Inflammatory macrophage treated with lipopolysaccharide for 1 hour (primary cell): ENCODE data around the gene CAMKMT.
A peak's percentile ranks its signal among the peaks of the same experiment; 100 is the strongest.

ENCODE experiments used
- DNase-seq, 2 donors: peaks; one replicate each; pipeline ENCODE4 v3.0.0-alpha.2; 2020 to 2022

CAMKMT gene

DNA sequence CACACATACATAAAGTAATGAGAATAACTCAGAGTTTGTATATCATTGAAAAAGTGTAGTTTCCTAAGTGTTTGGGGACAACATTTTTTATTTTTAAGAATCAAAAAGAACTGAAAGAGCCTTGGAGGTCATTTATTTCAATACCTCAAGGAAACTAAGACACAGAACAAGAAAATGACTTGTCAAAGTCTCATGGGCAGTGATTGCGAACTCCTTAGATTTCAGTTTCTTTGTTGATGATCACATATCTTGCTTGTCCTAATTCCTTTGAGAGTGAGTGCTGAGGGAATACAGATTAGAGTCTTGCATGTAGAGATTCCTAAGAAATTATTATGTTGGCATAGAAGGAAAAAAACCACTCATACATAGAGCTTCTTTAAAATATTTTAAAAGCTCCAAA is 243.8 kb downstream of the CAMKMT start:
- no peak for DNase-seq

DNA sequence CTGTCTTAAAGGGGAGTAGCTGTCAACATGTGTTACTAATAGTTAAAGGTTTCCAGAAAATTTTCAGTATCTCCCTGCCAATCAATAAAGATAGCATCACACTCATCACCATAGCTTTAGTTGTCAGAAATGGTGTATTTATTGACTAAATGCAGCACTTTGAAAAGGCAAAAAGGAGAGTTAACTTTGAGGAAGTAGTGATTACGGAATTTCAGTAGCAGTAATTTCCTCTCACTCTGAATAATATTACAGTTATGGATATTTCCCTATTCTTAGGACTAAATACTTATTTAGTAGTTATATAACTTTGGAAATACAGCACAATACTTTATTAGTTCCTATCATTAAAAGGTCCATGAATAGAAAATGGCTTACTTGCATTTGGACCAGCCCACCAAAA is 250.5 kb downstream of the CAMKMT start:
- peak; percentile 40 to 57 for DNase-seq

DNA sequence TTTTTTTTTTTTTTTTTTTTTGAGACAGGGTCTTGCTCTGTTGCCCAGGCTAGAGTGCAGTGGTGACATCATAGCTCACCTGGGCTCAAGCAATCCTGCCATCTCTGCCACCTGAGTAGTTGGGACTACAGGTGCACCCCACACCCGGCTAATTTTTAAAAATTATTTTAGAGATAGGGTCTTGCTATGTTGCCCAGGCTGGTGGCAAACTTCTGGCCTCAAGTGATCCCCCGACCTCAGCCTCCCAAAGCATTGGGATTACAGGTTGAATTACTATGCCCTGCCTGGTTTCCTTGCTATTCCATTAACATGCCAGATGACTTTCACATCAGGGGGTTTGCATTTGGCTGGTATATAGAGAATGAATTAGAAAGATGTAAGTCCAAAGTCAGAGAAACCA is 253.2 kb downstream of the CAMKMT start:
- no peak for DNase-seq

DNA sequence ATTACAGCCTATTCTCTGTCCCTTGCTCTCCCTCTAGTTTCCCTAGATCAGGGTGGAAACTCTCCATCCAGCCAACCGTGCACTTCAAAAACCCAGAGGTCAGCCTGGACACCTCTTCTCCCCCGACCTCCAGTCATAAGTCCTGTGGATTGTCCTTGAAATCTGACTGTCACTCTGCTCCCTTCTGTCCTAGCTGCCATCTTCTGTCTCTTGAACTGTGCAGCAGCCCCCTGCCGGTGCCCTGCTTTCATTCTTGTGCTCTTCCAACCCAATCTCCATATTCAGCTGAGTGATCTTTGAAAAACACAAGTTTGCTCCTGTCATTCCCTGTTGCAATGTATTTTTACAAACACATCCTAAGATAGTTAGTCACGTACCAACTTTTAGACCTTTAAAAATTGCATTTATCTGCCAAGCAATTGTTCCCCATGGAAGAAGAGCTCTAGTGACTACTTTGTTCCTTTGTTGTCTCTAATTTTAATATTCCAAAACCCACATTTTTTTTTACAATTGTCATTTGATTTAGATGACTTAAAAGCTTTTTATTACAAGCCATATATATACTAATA is 254.3 kb downstream of the CAMKMT start:
- no peak for DNase-seq

DNA sequence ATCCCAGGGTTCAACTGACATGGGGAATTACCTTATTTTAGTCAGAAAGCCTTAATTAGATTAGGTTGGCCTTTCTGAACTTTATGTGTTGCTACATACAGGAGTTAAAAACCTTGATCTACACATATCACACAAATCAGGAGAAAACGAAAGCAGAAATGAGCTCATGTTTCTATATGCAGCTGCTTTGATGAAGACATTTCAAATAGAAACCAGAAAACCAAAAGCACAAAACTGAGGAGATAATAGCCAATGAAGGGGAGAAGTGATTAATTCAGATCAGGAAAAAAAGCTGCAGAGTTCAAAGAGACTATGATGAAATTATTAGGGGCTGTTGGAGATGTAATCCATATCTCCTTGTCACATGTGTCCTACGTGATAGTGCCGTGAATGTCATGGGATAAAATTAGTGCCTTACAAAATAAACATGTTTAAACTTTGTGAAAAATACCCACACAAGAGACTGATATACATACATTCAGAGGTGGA is 255.0 kb downstream of the CAMKMT start:
- peak; percentile 46 to 59 for DNase-seq

DNA sequence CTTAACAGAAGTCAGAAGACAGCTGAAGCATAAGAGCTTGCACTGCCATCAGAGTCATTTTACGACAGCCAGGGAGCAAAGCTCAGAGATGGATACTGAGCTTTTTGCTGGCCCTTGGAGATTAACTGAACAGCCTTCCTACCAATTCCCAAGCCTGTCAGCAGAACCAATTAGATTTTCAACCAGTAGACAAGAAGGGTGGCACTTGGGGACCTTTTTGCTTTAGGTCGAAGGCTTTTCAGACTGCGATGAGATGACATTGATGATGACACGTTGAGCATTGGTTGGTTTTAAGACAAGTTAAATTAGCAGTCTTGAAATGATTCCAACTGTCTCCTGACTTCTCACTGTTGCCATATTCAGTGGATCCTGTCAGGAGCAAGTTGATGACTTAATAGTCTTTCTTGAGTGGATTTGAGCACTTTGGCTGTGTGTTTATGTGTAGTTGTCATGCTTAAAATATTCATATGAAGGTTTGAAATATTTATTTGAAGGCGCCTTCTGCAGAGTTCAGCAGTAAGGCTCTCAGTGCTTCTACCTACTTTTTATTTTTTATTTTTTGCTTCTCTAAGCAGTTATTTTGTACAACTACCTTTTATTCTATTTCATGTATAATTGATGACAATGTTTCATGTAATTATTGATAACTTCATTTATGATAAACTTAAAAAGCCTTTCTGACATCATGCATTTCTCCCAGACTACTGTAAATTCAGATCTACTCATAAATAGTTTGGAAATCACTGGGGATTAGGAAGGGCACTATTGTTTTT is 256.7 kb downstream of the CAMKMT start:
- no peak for DNase-seq

DNA sequence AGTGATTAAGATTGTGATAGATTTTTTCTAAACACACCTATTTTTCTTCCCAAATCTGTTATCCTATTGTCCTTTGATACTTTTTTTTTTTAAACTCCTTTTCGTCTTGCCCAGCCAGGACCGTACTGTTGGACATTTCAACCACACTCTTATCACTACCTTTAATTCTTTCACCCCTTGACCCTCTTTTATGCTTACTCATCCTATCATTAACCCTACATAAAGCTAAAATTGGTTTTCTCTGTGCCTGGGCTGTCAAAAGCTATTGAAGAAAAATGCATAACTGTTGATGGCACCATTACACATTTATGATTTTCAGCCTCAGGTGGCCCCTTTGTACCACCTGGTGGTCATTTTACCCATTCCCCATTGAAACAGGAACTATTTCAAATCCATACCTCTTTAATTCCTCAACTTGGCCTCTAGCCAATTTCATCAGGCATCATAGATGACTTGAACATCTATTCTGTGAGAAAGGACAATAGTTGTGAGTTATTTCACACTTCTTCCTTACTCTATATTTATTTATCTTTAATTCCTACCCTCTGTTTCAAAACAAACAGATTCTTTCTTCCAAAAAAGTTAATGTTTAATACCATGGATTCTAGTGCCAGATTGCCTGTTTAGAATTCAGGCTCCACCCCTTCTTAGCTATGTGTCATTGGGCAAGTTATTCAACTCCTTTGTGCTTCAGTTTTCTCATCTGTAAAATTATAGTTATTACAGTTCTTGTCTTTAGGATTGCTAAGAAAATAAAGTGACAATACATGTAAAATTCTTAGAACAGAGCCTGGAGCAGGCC is 258.6 kb downstream of the CAMKMT start:
- no peak for DNase-seq

DNA sequence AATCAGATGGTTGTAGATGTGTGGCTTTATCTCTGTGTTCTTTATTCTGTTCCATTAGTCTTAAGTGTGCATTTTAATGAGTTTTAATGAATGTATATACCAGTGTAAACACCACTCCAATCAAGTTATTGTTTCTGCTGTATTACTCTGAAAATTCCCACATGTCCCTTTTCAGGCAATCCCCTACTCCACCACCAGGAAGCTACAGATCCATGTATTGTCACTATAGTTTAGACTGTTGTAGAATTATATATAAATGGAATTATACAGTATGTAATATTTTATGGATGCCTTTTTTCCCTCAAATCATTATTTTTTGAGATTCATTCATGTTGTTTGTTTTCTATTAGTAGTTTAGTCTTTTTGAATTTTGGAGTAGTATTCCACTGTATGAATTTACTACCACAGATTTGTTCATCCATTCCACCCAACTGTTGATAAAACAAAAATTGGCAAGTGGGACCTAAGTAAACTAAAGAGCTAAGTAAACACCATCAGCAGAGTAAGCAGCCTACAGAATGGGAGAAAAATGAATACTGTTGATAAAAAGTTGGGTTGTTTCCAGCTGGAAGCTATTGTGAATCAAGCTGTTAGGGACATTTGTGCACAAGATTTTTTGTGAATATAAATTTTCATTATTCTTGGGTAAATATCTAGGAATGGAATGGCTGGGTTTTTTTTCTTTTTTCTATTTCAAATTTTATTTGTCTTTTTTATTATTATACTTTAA is 262.0 kb downstream of the CAMKMT start:
- DNase-seq, result no peak

DNA sequence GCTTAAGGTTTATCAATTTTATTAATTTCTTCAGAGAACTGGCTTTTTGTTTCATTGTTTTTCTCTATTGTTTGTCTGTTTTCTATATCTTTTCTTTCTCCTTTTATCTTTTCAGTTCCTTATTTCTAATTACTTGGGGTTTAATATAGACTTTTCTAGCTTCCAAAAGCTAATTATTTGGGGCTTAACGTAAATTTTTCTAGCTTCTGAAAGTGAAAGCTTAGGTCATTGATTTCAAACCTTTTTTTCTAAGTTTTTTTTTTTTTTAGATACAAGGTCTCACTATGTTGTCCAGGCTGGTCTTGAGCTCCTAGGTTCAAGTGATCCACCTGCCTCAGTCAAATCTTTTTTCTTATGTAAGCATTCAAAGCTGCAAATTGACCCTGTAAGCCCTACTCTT is 266.6 kb downstream of the CAMKMT start:
- no peak for DNase-seq

DNA sequence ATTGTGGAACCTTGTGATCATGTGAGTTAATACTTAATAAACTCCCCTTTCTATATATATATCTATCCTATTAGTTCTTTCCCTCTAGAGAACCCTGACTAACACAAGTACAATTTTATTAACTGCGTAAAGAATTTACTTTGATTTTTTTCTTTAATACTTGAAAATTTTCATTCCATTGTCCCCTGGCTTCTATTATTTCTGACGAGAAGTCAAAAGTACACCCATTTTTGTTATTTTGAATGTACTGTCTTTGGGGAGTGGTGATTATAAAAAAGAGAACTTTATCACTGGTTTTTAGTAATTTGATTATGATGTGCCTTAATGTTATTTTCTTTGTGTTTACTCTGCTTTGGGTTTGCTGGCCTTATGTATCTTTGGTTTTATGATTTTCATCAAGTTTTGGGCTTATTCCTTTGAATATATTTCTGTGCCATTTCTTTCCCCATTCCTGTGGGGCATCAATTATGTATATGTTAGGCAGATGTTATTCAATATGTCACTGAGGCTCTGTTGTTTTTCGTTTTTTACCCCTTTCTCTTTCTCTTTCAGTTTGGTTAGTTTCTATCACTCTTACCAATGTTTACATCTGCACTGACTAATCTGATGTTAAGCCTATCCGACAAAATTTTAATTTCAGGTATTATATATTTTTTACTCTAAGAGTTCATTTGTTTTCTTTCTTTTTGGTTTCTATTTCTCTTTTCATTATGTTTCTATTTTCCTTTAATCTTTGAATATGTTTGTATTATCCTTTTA is 271.4 kb downstream of the CAMKMT start:
- DNase-seq, result no peak

DNA sequence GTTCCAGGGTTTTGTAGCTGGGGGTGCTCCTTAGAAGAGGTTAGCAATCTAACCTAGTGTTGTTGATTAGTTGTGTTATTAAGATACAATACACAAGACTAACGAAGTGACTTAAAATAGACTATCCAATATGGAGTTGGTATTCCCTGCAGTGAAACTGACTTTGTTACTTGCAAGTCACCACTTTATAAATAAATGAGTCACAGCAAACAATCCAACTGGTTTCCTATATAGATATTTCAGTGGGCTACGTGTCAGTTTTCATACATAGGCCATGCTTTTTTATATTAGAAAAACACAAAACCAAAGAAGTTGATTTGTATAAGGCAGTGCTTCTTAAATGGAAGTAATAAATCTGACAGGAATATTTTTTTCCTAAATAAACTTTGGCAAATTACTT is 274.0 kb downstream of the CAMKMT start:
- DNase-seq, result no peak

DNA sequence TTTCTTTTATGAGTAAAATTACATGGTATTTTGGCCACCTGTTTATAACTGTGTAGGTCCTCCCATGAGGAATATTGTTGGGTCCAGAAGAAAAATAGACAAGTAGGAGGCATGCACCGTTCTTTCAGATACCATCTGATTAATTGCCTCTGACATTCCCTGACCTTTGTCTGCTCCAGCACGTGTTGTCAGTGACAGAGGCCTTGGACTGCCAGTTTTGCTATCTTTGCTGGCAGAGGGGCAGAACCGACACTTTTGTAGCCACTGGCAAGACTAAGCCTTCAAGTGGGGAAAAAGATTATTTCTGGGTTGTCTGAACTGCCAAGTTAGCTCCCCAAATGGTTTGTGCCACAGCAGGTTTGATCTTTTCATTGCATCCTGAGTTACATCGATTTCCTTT is 276.9 kb downstream of the CAMKMT start:
- no peak for DNase-seq

DNA sequence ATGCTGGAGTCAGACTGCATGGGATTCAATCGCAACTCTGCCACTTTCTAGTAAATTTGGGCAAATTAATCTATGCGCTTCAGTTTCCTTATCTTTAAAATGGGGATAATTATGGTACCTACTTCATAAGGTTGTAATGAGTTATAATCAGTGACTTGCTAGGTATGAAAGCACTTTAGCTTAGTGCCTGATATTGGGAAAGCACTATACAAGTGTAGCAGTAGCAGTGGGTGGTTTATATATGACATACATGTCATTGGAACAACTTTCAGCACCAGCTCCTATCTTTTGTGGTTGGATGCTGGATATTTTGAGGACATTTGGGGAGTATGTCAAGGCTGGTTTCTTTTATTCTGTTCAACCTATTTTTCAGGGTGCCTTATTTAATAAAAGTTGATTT is 277.7 kb downstream of the CAMKMT start:
- DNase-seq, result no peak

DNA sequence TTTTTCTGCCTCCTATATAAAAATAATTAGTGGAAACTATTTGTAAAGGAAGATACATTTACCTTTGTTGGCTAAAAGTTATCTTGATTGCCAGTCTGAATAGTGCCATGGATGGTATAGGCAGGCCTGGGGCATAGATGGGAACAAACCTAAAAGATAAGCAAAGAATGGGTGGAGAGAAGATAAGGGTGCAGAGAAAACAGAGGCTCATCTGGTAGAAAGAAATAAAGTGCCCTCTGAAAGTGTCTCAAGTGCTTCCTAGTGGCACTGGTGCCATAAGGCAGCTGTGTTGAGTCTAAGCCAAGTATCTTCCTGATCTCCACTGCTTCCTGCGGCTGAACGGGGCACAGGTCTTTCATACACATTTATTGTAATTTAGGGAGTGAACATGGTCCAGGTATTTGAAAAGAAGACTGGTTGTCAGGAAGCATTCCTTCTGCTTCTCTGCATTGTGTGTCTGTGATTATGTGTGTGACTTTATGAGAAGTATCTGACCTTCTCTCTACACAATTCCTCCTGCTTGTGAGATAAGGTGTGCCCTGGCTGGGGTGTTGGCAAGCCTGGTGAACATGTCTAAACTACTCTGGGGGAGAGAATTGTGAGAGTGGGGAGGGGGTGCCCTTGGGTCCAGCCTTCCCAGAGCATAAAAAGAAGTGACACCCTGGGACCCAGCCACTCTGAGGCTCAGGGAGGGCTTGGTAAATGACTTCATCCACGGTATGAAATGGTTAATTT is 280.5 kb downstream of the CAMKMT start:
- DNase-seq, result no peak

DNA sequence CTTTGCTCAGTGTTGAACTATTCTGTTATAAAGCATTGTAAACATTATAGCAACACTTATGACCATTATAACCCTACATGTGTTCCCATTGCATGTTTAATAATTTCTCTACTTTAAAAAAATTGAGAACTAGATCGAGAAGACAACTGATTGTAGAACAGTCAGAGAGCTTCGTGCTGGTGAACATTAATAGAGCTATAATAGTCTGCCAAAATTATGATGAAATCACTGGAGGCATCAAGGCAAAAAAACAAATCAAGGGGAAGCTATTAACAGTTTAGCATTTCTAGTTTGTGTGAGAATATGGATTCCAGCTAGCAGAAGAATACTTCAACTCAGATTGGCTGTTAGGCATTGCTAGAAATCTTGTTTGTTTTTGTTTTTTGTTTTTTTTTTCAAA is 284.2 kb downstream of the CAMKMT start:
- no peak for DNase-seq

DNA sequence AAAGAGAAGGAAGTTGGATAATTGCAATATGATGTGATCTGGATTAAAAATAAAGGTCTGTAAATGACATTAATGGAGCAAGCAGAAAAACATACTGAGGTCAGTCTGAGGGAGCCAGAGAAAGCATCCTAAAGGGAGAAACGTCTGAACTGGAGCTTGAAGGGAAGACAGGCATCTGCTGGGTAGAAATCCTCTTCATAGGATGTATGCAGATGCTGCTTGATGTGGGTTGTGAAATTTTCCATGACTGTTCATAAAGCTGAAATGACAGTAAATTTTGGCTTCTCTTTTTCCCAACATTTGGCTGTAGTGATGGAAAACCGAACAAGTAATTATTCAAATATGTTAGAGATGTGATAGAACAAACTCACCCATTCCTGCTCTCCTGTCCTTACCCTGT is 287.6 kb downstream of the CAMKMT start:
- no peak for DNase-seq

DNA sequence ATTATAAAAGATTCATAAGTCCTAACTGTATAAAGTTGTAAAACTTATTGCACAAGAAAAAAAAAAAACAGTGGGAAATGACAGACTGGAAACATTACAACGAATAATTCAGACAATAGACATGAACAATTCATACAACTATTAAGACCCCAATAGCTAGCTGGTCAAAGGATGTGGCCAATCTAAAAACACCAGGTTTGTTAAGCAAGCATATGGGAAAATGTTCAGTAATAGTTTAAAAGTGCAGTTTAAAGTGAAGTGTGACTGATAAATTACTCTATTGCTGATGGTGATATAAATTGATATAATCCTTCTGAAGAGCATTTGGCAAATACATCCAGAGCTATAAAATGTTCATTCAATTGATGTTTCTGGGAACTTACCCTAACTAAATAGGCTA is 289.0 kb downstream of the CAMKMT start:
- no peak for DNase-seq

DNA sequence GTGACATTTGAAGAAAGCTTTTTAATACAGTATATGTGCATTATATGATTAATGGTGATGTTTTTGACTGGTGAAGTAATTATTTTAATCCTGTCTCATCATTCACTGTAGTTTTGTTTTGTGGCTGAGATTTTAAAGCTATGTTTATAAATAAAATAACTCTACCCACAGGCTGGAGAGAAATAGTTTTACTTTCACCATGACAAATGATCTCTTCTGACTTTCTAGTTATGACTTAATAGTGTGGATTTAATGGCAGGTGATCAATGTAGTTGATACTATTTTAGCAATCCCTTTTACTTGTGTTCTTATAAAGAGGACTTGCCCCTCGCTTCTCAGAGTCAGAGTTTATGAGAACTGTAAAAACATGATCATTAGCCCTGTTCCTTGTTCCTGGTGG is 290.2 kb downstream of the CAMKMT start:
- no peak for DNase-seq

DNA sequence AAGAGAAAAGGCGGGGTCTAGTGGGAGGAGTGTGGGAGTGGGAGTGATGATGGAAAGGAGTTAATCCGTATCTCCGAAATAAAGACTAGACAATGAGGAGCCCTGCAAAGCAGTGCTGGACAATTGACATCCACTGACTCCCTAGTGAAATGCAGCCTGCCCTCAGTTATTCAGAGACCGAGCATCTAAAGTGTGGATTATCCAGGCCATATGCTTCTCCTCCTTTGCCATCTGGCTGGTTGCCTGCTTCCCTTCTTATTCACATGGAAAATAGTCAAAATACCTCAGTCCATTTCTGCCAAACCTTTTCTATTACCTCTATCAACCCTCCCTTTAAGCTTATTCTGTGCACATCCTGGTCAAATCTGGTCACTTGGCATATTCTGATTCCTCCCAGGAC is 291.0 kb downstream of the CAMKMT start:
- no peak for DNase-seq

DNA sequence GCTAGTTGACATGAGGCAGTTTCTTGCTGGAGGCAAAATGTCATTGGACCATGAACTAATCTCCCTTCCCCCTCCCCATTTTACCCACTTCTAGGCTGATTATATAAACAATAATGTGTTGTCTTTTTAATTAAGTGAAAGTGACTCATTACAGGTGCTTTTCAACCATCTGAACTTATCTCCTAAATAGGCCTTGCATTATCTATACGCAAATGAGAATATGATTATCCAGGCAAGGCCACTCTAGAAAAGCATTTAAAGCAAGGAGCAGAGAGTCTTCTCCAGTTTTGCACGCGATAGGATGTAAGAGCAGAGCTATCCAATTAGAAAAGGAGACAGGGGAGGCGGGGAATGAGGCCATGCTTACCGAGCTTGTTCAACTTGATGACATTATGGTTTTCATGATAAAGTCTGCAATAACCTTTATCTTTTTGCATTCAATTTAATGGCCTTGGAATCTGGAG is 293.7 kb downstream of the CAMKMT start:
- DNase-seq, result no peak

DNA sequence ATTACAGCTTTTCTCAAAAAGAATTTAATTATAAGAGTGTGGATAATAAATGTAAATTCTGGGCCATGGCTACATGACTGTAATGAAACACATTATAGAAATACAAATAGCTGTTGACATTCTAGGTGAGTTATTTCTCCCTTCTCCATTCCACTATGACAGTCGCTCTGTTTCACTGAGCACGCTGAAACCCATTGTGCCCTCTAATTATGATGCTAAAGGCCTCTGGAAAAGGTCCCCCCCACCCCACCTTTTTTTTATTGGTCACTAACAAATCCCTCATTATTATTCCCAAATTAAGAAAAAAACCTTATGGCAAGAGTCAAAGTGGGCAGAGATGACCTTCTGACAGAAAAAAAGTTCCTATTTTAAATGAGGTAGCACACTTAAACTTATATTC is 294.7 kb downstream of the CAMKMT start:
- DNase-seq, result no peak
